Neural cell (in vitro differentiated cells): ENCODE results near the gene MDM1. TPM values are rescaled to one million over a fixed set of nuclear protein-coding genes. Genes with fewer than 3 reads are reported as not detected.

Experiments
- H2AFZ ChIP-seq: fragments of 200-600, 300-800 bp; sonication (generic), shearing (Covaris generic); 2 replicates; pipeline ENCODE4 v1.6.0; 2014; ENCODE audit warnings: low read depth, mild to moderate bottlenecking, antibody characterized with exemption, low read length, moderate library complexity
- H3F3A ChIP-seq: fragments of 200-600 bp; shearing (Covaris generic); 2 replicates; pipeline ENCODE4 v1.6.1; 2016; ENCODE audit warnings: mild to moderate bottlenecking, moderate library complexity, mixed read lengths, antibody characterized with exemption, low read length; ENCODE audit not compliant: insufficient read depth, poor library complexity, severe bottlenecking
- H3K27ac ChIP-seq: fragments of 200-600, 300-800 bp; sonication (generic), shearing (Covaris generic); 2 replicates; pipeline ENCODE4 v1.5.1; 2014; ENCODE audit warnings: mild to moderate bottlenecking, low read length, moderate library complexity
- H3K27me3 ChIP-seq: fragments of 300-800, 200-600 bp; sonication (generic), shearing (Covaris generic); 2 replicates; pipeline ENCODE4 v1.6.0; 2014; ENCODE audit warnings: mild to moderate bottlenecking, low read depth, low read length, moderate library complexity; ENCODE audit not compliant: insufficient read depth
- H3K36me3 ChIP-seq: fragments of 300-800, 200-600 bp; sonication (generic), shearing (Covaris generic); 2 replicates; pipeline ENCODE4 v1.5.1; 2014; ENCODE audit warnings: mild to moderate bottlenecking, antibody characterized with exemption, low read length, moderate library complexity; ENCODE audit not compliant: insufficient read depth
- H3K4me2 ChIP-seq: fragments of 300-800, 200-600 bp; sonication (generic), shearing (Covaris generic); 2 replicates; pipeline ENCODE4 v1.6.0; 2014; ENCODE audit warnings: mild to moderate bottlenecking, low read length
- H3K4me3 ChIP-seq: fragments of 300-800, 200-600 bp; sonication (generic), shearing (Covaris generic); 2 replicates; pipeline ENCODE4 v1.5.1; 2014; ENCODE audit warnings: mild to moderate bottlenecking, low read length, moderate library complexity
- H3K79me2 ChIP-seq: fragments of 200-600 bp; shearing (Covaris generic); replicated peaks from 2 replicates; pipeline ENCODE4 v1.6.0; 2014; ENCODE audit warnings: mild to moderate bottlenecking, low read length, moderate library complexity; ENCODE audit not compliant: insufficient read depth
- H3K9ac ChIP-seq: fragments of 300-800, 200-600 bp; sonication (generic), shearing (Covaris generic); 2 replicates; pipeline ENCODE4 v1.6.1; 2016; ENCODE audit warnings: mild to moderate bottlenecking, low read length, mixed read lengths
- H3K9me2 ChIP-seq: fragments of 200-600 bp; shearing (Covaris generic); 2 replicates; pipeline ENCODE4 v1.6.1; 2016; ENCODE audit warnings: mild to moderate bottlenecking, low read length, mixed read lengths; ENCODE audit not compliant: insufficient read depth
- H3K9me3 ChIP-seq: fragments of 200-600, 300-800 bp; sonication (generic), shearing (Covaris generic); 2 replicates; pipeline ENCODE4 v1.6.1; 2016; ENCODE audit warnings: mild to moderate bottlenecking, mixed run types, low read length, moderate library complexity, mixed read lengths
- H4K20me1 ChIP-seq: fragments of 200-600 bp; shearing (Covaris generic); 2 replicates; pipeline ENCODE4 v1.6.1; 2016; ENCODE audit warnings: mild to moderate bottlenecking, mixed run types; ENCODE audit not compliant: insufficient read depth
- CTCF ChIP-seq: fragments of 450-650 bp; IDR thresholded peaks from 2 replicates; pipeline ENCODE4 v1.5.1; 2014; ENCODE audit warnings: antibody characterized with exemption, mild to moderate bottlenecking, moderate library complexity; ENCODE audit not compliant: poor library complexity, severe bottlenecking
- EP300 ChIP-seq: fragments of 450-650 bp; conservative IDR thresholded peaks from 2 replicates; pipeline ENCODE4 v1.6.1; 2014; ENCODE audit warnings: antibody characterized with exemption, mild to moderate bottlenecking, moderate library complexity; ENCODE audit not compliant: poor library complexity, severe bottlenecking
- EZH2 ChIP-seq: fragments of 200-600, 300-800 bp; shearing (Covaris generic), sonication (generic); IDR thresholded peaks from 2 replicates; pipeline ENCODE4 v1.6.1; 2014; ENCODE audit warnings: antibody characterized with exemption, low read length, borderline replicate concordance, mild to moderate bottlenecking; ENCODE audit not compliant: insufficient read depth, poor library complexity, severe bottlenecking
- MXI1 ChIP-seq: fragments of 450-650 bp; conservative IDR thresholded peaks from 2 replicates; pipeline ENCODE4 v1.6.1; 2014; ENCODE audit warnings: antibody characterized with exemption, mild to moderate bottlenecking; ENCODE audit not compliant: poor library complexity, severe bottlenecking
- POLR2AphosphoS5 ChIP-seq: IDR thresholded peaks from 2 replicates; pipeline ENCODE4 v1.6.1; 2012
- RAD21 ChIP-seq: fragments of 450-650 bp; conservative IDR thresholded peaks from 2 replicates; pipeline ENCODE4 v1.6.1; 2014; ENCODE audit warnings: antibody characterized with exemption, mild to moderate bottlenecking, moderate library complexity
- REST ChIP-seq: IDR thresholded peaks from 2 replicates; pipeline ENCODE4 v1.6.1; 2012; ENCODE audit warnings: borderline replicate concordance
- SMC3 ChIP-seq: fragments of 450-650 bp; conservative IDR thresholded peaks from 2 replicates; pipeline ENCODE4 v1.6.1; 2014; ENCODE audit warnings: antibody characterized with exemption, mild to moderate bottlenecking, moderate library complexity; ENCODE audit not compliant: poor library complexity
- TAF1 ChIP-seq: IDR thresholded peaks from 2 replicates; pipeline ENCODE4 v1.6.1; 2012; ENCODE audit warnings: low read depth
- polyA plus RNA-seq: library from polyadenylated mRNA; depleted of rRNA; stranded (reverse); fragments of >200 nt; gene quantifications from 2 replicates; pipeline ENCODE4 v1.2.3, GENCODE V29; 2014

The MDM1 gene
- polyA plus RNA-seq, 1 donor from 2014 or later, result 35.5 TPM

- Histone ChIP-seq H3K27me3 (no peaks in the 10 kb centered on the region), H3K27ac (no peak overlapping the region), H3K79me2 (no peaks in the 10 kb centered on the region), H3K36me3 (no peaks in the 10 kb centered on the region), H3K9me2 (no peaks in the 10 kb centered on the region), H2AFZ (no peak overlapping the region), H3K9me3 (no peaks in the 10 kb centered on the region), H3K4me3 (no peak overlapping the region), H3K4me2 (no peak overlapping the region), H3F3A (no peaks in the 10 kb centered on the region), H4K20me1 (no peaks in the 10 kb centered on the region), H3K9ac (no peak overlapping the region)
- TF ChIP-seq SMC3 (no peak), POLR2AphosphoS5 (no peak), MXI1 (no peak)
Observed at GRCh38 chr12:68321140-68321539, 11.0 kb downstream of the MDM1 start.

- Histone ChIP-seq H2AFZ (no peak overlapping the region), H3K9ac (no peak overlapping the region)
- TF ChIP-seq SMC3 (no peak), EP300 (no peak), TAF1 (no peak), REST (no peak), MXI1 (no peak), POLR2AphosphoS5 (no peak), EZH2 (no peak), CTCF (no peak), RAD21 (no peak)
Observed at GRCh38 chr12:68319988-68320623, 12.1 kb downstream of the MDM1 start.

More at GRCh38 chr12:68319988-68320623, 12.1 kb downstream of the MDM1 start:
- Histone ChIP-seq H3K27me3 (no peaks in the 10 kb centered on the region), H3K79me2 (no peaks in the 10 kb centered on the region), H3K4me3 (no peak overlapping the region), H3K4me2 (no peak overlapping the region), H3K9me3 (no peaks in the 10 kb centered on the region), H4K20me1 (no peaks in the 10 kb centered on the region), H3K36me3 (no peaks in the 10 kb centered on the region), H3F3A (no peaks in the 10 kb centered on the region), H3K27ac (no peak overlapping the region), H3K9me2 (no peaks in the 10 kb centered on the region)
